H9 (cell line): Measurements from ENCODE around the gene ZNF385D. TPM values are rescaled to one million over a fixed set of nuclear protein-coding genes. Genes with fewer than 3 reads are reported as not detected.

Experiments used
- DNase-seq: peaks from one replicate; pipeline ENCODE4 v3.0.0-alpha.2; 2017
- H2AFZ ChIP-seq: one replicate; pipeline ENCODE4 v1.6.1; 2013; ENCODE audit warnings: mild to moderate bottlenecking, low read length, control low read depth, moderate library complexity
- H2AK5ac ChIP-seq: 2 replicates; pipeline ENCODE4 v1.6.1; 2013; ENCODE audit warnings: low read length, control low read depth, mixed read lengths; ENCODE audit not compliant: insufficient read length
- H2BK120ac ChIP-seq: one replicate; pipeline ENCODE4 v1.6.1; 2013; ENCODE audit warnings: low read depth, mild to moderate bottlenecking, low read length, control low read depth, inconsistent platforms; ENCODE audit not compliant: poor library complexity, severe bottlenecking
- H2BK12ac ChIP-seq: 2 replicates; pipeline ENCODE4 v1.6.1; 2013; ENCODE audit warnings: low read length, control low read depth, mixed read lengths, low read depth; ENCODE audit not compliant: insufficient read length
- H2BK15ac ChIP-seq: 2 replicates; pipeline ENCODE4 v1.6.1; 2013; ENCODE audit warnings: low read depth, low read length, control low read depth
- H2BK20ac ChIP-seq: one replicate; pipeline ENCODE4 v1.6.1; 2013; ENCODE audit warnings: low read depth, mild to moderate bottlenecking, low read length, control low read depth, inconsistent platforms; ENCODE audit not compliant: poor library complexity, severe bottlenecking
- H2BK5ac ChIP-seq: 2 replicates; pipeline ENCODE4 v1.6.1; 2013; ENCODE audit warnings: low read length, control low read depth, mixed read lengths; ENCODE audit not compliant: insufficient read length
- H3K14ac ChIP-seq: 2 replicates; pipeline ENCODE4 v1.6.1; 2013; ENCODE audit warnings: low read length, control low read depth; ENCODE audit not compliant: insufficient read depth
- H3K18ac ChIP-seq: 2 replicates; pipeline ENCODE4 v1.6.1; 2013; ENCODE audit warnings: low read depth, mild to moderate bottlenecking, mixed read lengths, low read length, control low read depth; ENCODE audit not compliant: insufficient read length
- H3K23ac ChIP-seq: 2 replicates; pipeline ENCODE4 v1.6.1; 2013; ENCODE audit warnings: low read length, control low read depth, mixed read lengths, low read depth; ENCODE audit not compliant: insufficient read length
- H3K23me2 ChIP-seq: 2 replicates; pipeline ENCODE4 v1.6.1; 2013; ENCODE audit warnings: low read depth, mild to moderate bottlenecking, mixed read lengths, low read length, control low read depth; ENCODE audit not compliant: insufficient read length, poor library complexity, severe bottlenecking
- H3K27ac ChIP-seq: 2 replicates; pipeline ENCODE4 v1.5.1; 2013; ENCODE audit warnings: low read length, control low read depth, mixed read lengths, low read depth; ENCODE audit not compliant: insufficient read length
- H3K27me3 ChIP-seq: 2 replicates; pipeline ENCODE4 v1.6.1; 2013; ENCODE audit warnings: low read length, control low read depth, inconsistent platforms; ENCODE audit not compliant: insufficient read depth
- H3K4ac ChIP-seq: 2 replicates; pipeline ENCODE4 v1.6.1; 2013; ENCODE audit warnings: low read depth, mild to moderate bottlenecking, control low read depth, inconsistent platforms, low read length, moderate library complexity
- H3K4me1 ChIP-seq: 2 replicates; pipeline ENCODE4 v1.6.1; 2013; ENCODE audit warnings: low read length, control low read depth, inconsistent platforms; ENCODE audit not compliant: insufficient read depth
- H3K4me2 ChIP-seq: 2 replicates; pipeline ENCODE4 v1.6.1; 2013; ENCODE audit warnings: low read length, control low read depth, mixed read lengths; ENCODE audit not compliant: insufficient read length, insufficient read depth
- H3K56ac ChIP-seq: 2 replicates; pipeline ENCODE4 v1.6.1; 2013; ENCODE audit warnings: low read depth, mild to moderate bottlenecking, mixed read lengths, low read length, control low read depth; ENCODE audit not compliant: insufficient read length
- H3K79me1 ChIP-seq: 2 replicates; pipeline ENCODE4 v1.6.1; 2013; ENCODE audit warnings: low read depth, mild to moderate bottlenecking, moderate library complexity, low read length, control low read depth, inconsistent platforms; ENCODE audit not compliant: insufficient read depth, poor library complexity, severe bottlenecking
- H3K79me2 ChIP-seq: 2 replicates; pipeline ENCODE4 v1.6.1; 2013; ENCODE audit warnings: low read length, control low read depth, inconsistent platforms; ENCODE audit not compliant: insufficient read depth
- H3K9ac ChIP-seq: 2 replicates; pipeline ENCODE4 v1.6.1; 2013; ENCODE audit warnings: low read length, control low read depth, mixed read lengths; ENCODE audit not compliant: insufficient read length; ENCODE audit errors: extremely low read depth
- H3K9me3 ChIP-seq: one replicate; pipeline ENCODE4 v1.6.1; 2013; ENCODE audit warnings: low read depth, low read length, inconsistent platforms; ENCODE audit not compliant: control insufficient read depth
- H3T11ph ChIP-seq: one replicate; pipeline ENCODE4 v1.6.1; 2013; ENCODE audit warnings: mild to moderate bottlenecking, low read length, control low read depth, inconsistent platforms
- H4K20me1 ChIP-seq: one replicate; pipeline ENCODE4 v1.6.1; 2013; ENCODE audit not compliant: control insufficient read depth, insufficient read length, insufficient read depth
- H4K5ac ChIP-seq: 2 replicates; pipeline ENCODE4 v1.6.1; 2013; ENCODE audit warnings: low read depth, mild to moderate bottlenecking, mixed read lengths, low read length, control low read depth; ENCODE audit not compliant: insufficient read length
- H4K8ac ChIP-seq: replicated peaks from 2 replicates; pipeline ENCODE4 v1.6.1; 2013; ENCODE audit warnings: low read length, control low read depth, mixed read lengths, low read depth; ENCODE audit not compliant: insufficient read length
- H4K91ac ChIP-seq: 2 replicates; pipeline ENCODE4 v1.6.1; 2013; ENCODE audit warnings: low read depth, mild to moderate bottlenecking, moderate library complexity, mixed read lengths, low read length, control low read depth; ENCODE audit not compliant: insufficient read length
- H3K27ac Mint-ChIP-seq, 3 experiments: 2 replicates in 2 of 3; 3 replicates in 1 of 3; pipeline ENCODE4 v1.8.0; 2020 to 2021; ENCODE audit warnings: mixed read lengths in 3 of 3, mild to moderate bottlenecking in 1 of 3, moderate library complexity in 1 of 3
- H3K27me3 Mint-ChIP-seq: 2 replicates; pipeline ENCODE4 v1.8.0; 2021; ENCODE audit warnings: low read depth, mild to moderate bottlenecking, moderate library complexity, mixed read lengths
- H3K36me3 Mint-ChIP-seq, 3 experiments: 2 replicates in 2 of 3; 3 replicates in 1 of 3; pipeline ENCODE4 v1.8.0; 2020 to 2021; ENCODE audit warnings: low read depth in 3 of 3, mixed read lengths in 3 of 3; ENCODE audit not compliant: insufficient read depth in 1 of 3
- H3K4me1 Mint-ChIP-seq, 2 experiments: 2 replicates each; pipeline ENCODE4 v1.8.0; 2020; ENCODE audit warnings: mixed read lengths in 2 of 2
- H3K4me3 Mint-ChIP-seq, 2 experiments: 2 replicates in 1 of 2; 3 replicates in 1 of 2; pipeline ENCODE4 v1.8.0; 2020 to 2021; ENCODE audit warnings: mild to moderate bottlenecking in 2 of 2, mixed read lengths in 2 of 2, moderate library complexity in 1 of 2
- H3K9me3 Mint-ChIP-seq, 2 experiments: 2 replicates in 1 of 2; 3 replicates in 1 of 2; pipeline ENCODE4 v1.8.0; 2020; ENCODE audit warnings: mild to moderate bottlenecking in 2 of 2, mixed read lengths in 2 of 2, moderate library complexity in 1 of 2
- CTCF ChIP-seq: fragments of 200-600 bp; sonication (generic); conservative IDR thresholded peaks from 3 replicates; pipeline ENCODE4 v1.8.0; 2021; ENCODE audit warnings: antibody characterized with exemption, mild to moderate bottlenecking
- WGBS: extraction: QIAGEN DNeasy Blood & Tissue Kit; methylation state at CpG from one replicate; pipeline ENCODE4 v1.1.7; 2013; ENCODE audit warnings: missing lambda C conversion rate, low lambda C conversion rate, mixed read lengths; ENCODE audit not compliant: insufficient read length; ENCODE audit errors: extremely low coverage; 5-methylcytosine and 5-hydroxymethylcytosine counted together
- total RNA-seq: library from RNA; stranded (reverse); gene quantifications from 2 replicates; pipeline ENCODE4 v1.2.1, GENCODE V29; 2021

The ZNF385D gene
- total RNA-seq, 1 experiment from 2014 or later = 1.5 TPM

GRCh38 chr3:21715662-21716061, 35.3 kb downstream of the ZNF385D start:
- no peak overlapping the region for H2AFZ ChIP-seq
- no peak for DNase-seq
- no peak overlapping the region for H3K27ac ChIP-seq
- H3K56ac ChIP-seq = no peak overlapping the region
- no peak overlapping the region for H3K27ac Mint-ChIP-seq
- H3T11ph ChIP-seq = no peak overlapping the region
- H4K5ac ChIP-seq = no peak overlapping the region
- no peak overlapping the region for H2BK15ac ChIP-seq
- H3K27me3 Mint-ChIP-seq = no peaks in the 10 kb centered on the region
- no peak overlapping the region for H2BK20ac ChIP-seq
- H3K4ac ChIP-seq = no peak overlapping the region
- H3K4me3 Mint-ChIP-seq = no peak overlapping the region
- no peaks in the 10 kb centered on the region for H3K27me3 ChIP-seq
- no CpG with 5 or more reads among the region's 2 CpGs for WGBS
- no peak overlapping the region for H2BK12ac ChIP-seq
- no peak overlapping the region for H3K18ac ChIP-seq
- no peak overlapping the region for H4K91ac ChIP-seq
- no peak overlapping the region for H3K23ac ChIP-seq
- no peak overlapping the region for H3K14ac ChIP-seq
- H3K9ac ChIP-seq = no peak overlapping the region
- H4K8ac ChIP-seq = no peak overlapping the region
- peaks cover 5% of the 10 kb centered on the region; the same call in 1 of the 2 replicates for H3K4me1 ChIP-seq
- peaks cover 0 to 11% (median 7%) of the 10 kb centered on the region in 3 experiments; a peak in 5 of 7 replicates for H3K36me3 Mint-ChIP-seq
- no peak overlapping the region for H2BK5ac ChIP-seq
- H2AK5ac ChIP-seq = no peak overlapping the region
- no peak overlapping the region for H3K4me2 ChIP-seq
- H3K9me3 ChIP-seq = no peaks in the 10 kb centered on the region
- no peak for TF ChIP-seq CTCF
- peaks cover 3% of the 10 kb centered on the region for H3K23me2 ChIP-seq
- H3K4me1 Mint-ChIP-seq = peaks cover 13 to 14% of the 10 kb centered on the region in 2 experiments
- no peaks in the 10 kb centered on the region for H3K79me2 ChIP-seq
- no peaks in the 10 kb centered on the region for H3K79me1 ChIP-seq
- H4K20me1 ChIP-seq = no peaks in the 10 kb centered on the region
- H2BK120ac ChIP-seq = no peak overlapping the region
- H3K9me3 Mint-ChIP-seq = peaks cover 4 to 5% of the 10 kb centered on the region in 2 experiments; a peak in 4 of 5 replicates
